ENCODE results near the gene TFF1.

GRCh38 chr21:42375966-42376337, 9.6 kb upstream of the TFF1 start:
- no peak for TF ChIP-seq CTCF (conservative IDR thresholded peaks at IDR 0.05 in 1 of 2, IDR thresholded peaks at IDR 0.05 in 1 of 2; ENCODE audit: extremely low read depth in 1 of 2, insufficient read depth in 1 of 2, low read depth in 1 of 2, low read length in 2 of 2)
- TF ChIP-seq EZH2 (IDR thresholded peaks at IDR 0.05; ENCODE audit: borderline replicate concordance, low read length): no peak

Data from mammary epithelial cell (primary cell).